A549 (cell line): ENCODE data around the gene TIMM10.

Experiments used
- CTCF ChIP-seq: fragments of >200 bp; sonication (Bioruptor Twin); formaldehyde crosslinking; IDR thresholded peaks from 3 replicates; pipeline ENCODE4 v1.5.1; 2016
- FOSL2 ChIP-seq, 2 experiments: fragments of 450-650 bp in 1 of 2; fragments of >200 bp in 1 of 2; sonication (Bioruptor Twin) in 1 of 2; formaldehyde crosslinking; IDR thresholded peaks; 2 replicates each; pipeline versions ENCODE4 v1.5.0 to v1.6.1; 2016 to 2020; ENCODE audit warnings: mild to moderate bottlenecking in 1 of 2, moderate library complexity in 1 of 2
- MYC ChIP-seq: IDR thresholded peaks from 2 replicates; pipeline ENCODE4 v1.6.1; 2012; ENCODE audit warnings: mild to moderate bottlenecking, inconsistent platforms, low read length, improper control_type of control experiment, borderline replicate concordance
- PBX3 ChIP-seq: IDR thresholded peaks from 2 replicates; pipeline ENCODE4 v1.6.1; 2012
- POLR2A ChIP-seq: IDR thresholded peaks from 2 replicates; pipeline ENCODE4 v1.6.1; 2012; ENCODE audit warnings: mild to moderate bottlenecking, low read length
- RCOR1 ChIP-seq: fragments of 150-350 bp; IDR thresholded peaks from 2 replicates; pipeline ENCODE4 v1.6.1; 2014; ENCODE audit warnings: antibody characterized with exemption, low read length, low read depth
- TFCP2L1 ChIP-seq: fragments of 250-450 bp; sonication (Bioruptor Pico); IDR thresholded peaks from 2 replicates; pipeline ENCODE4 v1.5.0; 2021; ENCODE audit warnings: mild to moderate bottlenecking

- TF ChIP-seq CTCF: no peak
- TF ChIP-seq FOSL2 (IDR thresholded peaks at IDR 0.05): no peak
- no peak for TF ChIP-seq FOSL2 (CRISPR knock-in tag; IDR thresholded peaks at IDR 0.05)
- TF ChIP-seq TFCP2L1: no peak
- TF ChIP-seq PBX3: no peak
- TF ChIP-seq MYC: no peak
- TF ChIP-seq POLR2A: no peak
- no peak for TF ChIP-seq RCOR1
Observed at GRCh38 chr11:57515332-57516060, 15.1 kb downstream of the TIMM10 start, which contains the start of gene SLC43A1.
